KMS-11 (cell line): ENCODE measurements around the gene CNPY1.

Experiments
- H2AFZ ChIP-seq: fragments of 200-600 bp; sonication (generic); 2 replicates; pipeline ENCODE4 v1.6.1; 2016; ENCODE audit warnings: antibody characterized with exemption, mixed run types, low read depth
- H3K27ac ChIP-seq: fragments of 200-600 bp; sonication (generic); 2 replicates; pipeline ENCODE4 v1.6.1; 2016; ENCODE audit warnings: mild to moderate bottlenecking, mixed run types
- H3K27me3 ChIP-seq: fragments of 200-600 bp; sonication (generic); 2 replicates; pipeline ENCODE4 v1.6.1; 2017; ENCODE audit warnings: mild to moderate bottlenecking, low read depth, mixed run types, moderate library complexity; ENCODE audit not compliant: insufficient read depth
- H3K36me3 ChIP-seq: fragments of 200-600 bp; sonication (generic); 2 replicates; pipeline ENCODE4 v1.6.1; 2017; ENCODE audit warnings: mild to moderate bottlenecking, mixed run types; ENCODE audit not compliant: insufficient read depth
- H3K4me1 ChIP-seq: fragments of 200-600 bp; sonication (generic); 2 replicates; pipeline ENCODE4 v1.6.1; 2016; ENCODE audit warnings: mild to moderate bottlenecking, low read depth, mixed run types; ENCODE audit not compliant: poor library complexity, severe bottlenecking
- H3K4me2 ChIP-seq: fragments of 200-600 bp; sonication (generic); 2 replicates; pipeline ENCODE4 v1.7.0; 2016; ENCODE audit warnings: mild to moderate bottlenecking, mixed run types
- H3K4me3 ChIP-seq: fragments of 200-600 bp; sonication (generic); IDR thresholded peaks from 2 replicates; pipeline ENCODE4 v1.6.1; 2017; ENCODE audit warnings: low read depth, low read length, mixed read lengths; ENCODE audit not compliant: insufficient read depth
- H3K79me2 ChIP-seq: fragments of 200-600 bp; sonication (generic); 2 replicates; pipeline ENCODE4 v1.6.1; 2016; ENCODE audit warnings: low read depth, mixed run types; ENCODE audit not compliant: insufficient read depth
- H3K9ac ChIP-seq: fragments of 200-600 bp; sonication (generic); 2 replicates; pipeline ENCODE4 v1.6.1; 2016; ENCODE audit warnings: mild to moderate bottlenecking, mixed run types
- H4K20me1 ChIP-seq: fragments of 200-600 bp; sonication (generic); 2 replicates; pipeline ENCODE4 v1.6.1; 2016; ENCODE audit warnings: mild to moderate bottlenecking, mixed run types; ENCODE audit not compliant: insufficient read depth
- CTCF ChIP-seq: fragments of 200-600 bp; sonication (generic); conservative IDR thresholded peaks from 2 replicates; pipeline ENCODE4 v1.6.1; 2017; ENCODE audit warnings: low read depth, mild to moderate bottlenecking, antibody characterized with exemption, low read length, moderate library complexity, mixed read lengths

Gene CNPY1

GRCh38 chr7:155509725-155510551 is 36.4 kb downstream of the CNPY1 start:
- Histone ChIP-seq H3K4me1 (no peaks in the 10 kb centered on the region), H3K36me3 (no peaks in the 10 kb centered on the region), H2AFZ (no peak overlapping the region), H3K4me3 (no peak overlapping the region), H3K79me2 (no peaks in the 10 kb centered on the region), H3K9ac (no peak overlapping the region), H3K27me3 (no peaks in the 10 kb centered on the region), H4K20me1 (no peaks in the 10 kb centered on the region), H3K27ac (no peak overlapping the region), H3K4me2 (no peak overlapping the region)
- TF ChIP-seq CTCF: no peak

GRCh38 chr7:155509359-155509724 is 37.0 kb downstream of the CNPY1 start:
- H3K79me2 ChIP-seq: no peaks in the 10 kb centered on the region
- no peaks in the 10 kb centered on the region for H3K36me3 ChIP-seq
- no peaks in the 10 kb centered on the region for H3K27me3 ChIP-seq
- no peak overlapping the region for H3K4me3 ChIP-seq
- no peak overlapping the region for H3K27ac ChIP-seq
- no peak for TF ChIP-seq CTCF
- H4K20me1 ChIP-seq: no peaks in the 10 kb centered on the region
- H3K9ac ChIP-seq: no peak overlapping the region
- H3K4me2 ChIP-seq: no peak overlapping the region
- H3K4me1 ChIP-seq: no peaks in the 10 kb centered on the region
- no peak overlapping the region for H2AFZ ChIP-seq

GRCh38 chr7:155508376-155509358 is 37.7 kb downstream of the CNPY1 start:
- Histone ChIP-seq H4K20me1 (no peaks in the 10 kb centered on the region), H3K27ac (no peak overlapping the region)

GRCh38 chr7:155507576-155507975 is 38.8 kb downstream of the CNPY1 start:
- Histone ChIP-seq H3K4me3 (no peak overlapping the region), H3K79me2 (no peaks in the 10 kb centered on the region), H3K27ac (no peak overlapping the region), H3K4me2 (no peak overlapping the region), H3K9ac (no peak overlapping the region), H4K20me1 (no peaks in the 10 kb centered on the region), H2AFZ (no peak overlapping the region), H3K4me1 (no peaks in the 10 kb centered on the region), H3K27me3 (no peaks in the 10 kb centered on the region), H3K36me3 (no peaks in the 10 kb centered on the region)
- TF ChIP-seq CTCF: no peak

More at GRCh38 chr7:155508376-155509358, 37.7 kb downstream of the CNPY1 start:
- Histone ChIP-seq H3K4me1 (no peaks in the 10 kb centered on the region), H3K36me3 (no peaks in the 10 kb centered on the region), H3K27me3 (no peaks in the 10 kb centered on the region), H3K9ac (no peak overlapping the region), H3K4me2 (no peak overlapping the region), H3K4me3 (no peak overlapping the region), H2AFZ (no peak overlapping the region), H3K79me2 (no peaks in the 10 kb centered on the region)
- no peak for TF ChIP-seq CTCF
